ENCODE data around the gene ZDHHC3. TPM values are rescaled to one million over a fixed set of nuclear protein-coding genes. Genes with fewer than 3 reads are reported as not detected.

ZDHHC3 gene
- total RNA-seq, 2 donors from 2014 or later = 40.6 to 60.5 TPM

- Histone ChIP-seq H3K4me1 (peaks cover 0 to 34% of the 10 kb centered on the region in 2 donors), H3K27me3 (no peaks in the 10 kb centered on the region)
These were observed 6.8 kb upstream of the ZDHHC3 start for GRCh38 chr3:44982817-44983216.

GRCh38 chr3:44981751-44982150, 5.8 kb upstream of the ZDHHC3 start:
- Histone ChIP-seq H3K27me3 (no peaks in the 10 kb centered on the region), H3K27ac (no peak overlapping the region), H3K4me1 (peaks cover 0 to 45% of the 10 kb centered on the region in 2 donors), H3K9me3 (no peaks in the 10 kb centered on the region), H3K36me3 (no peaks in the 10 kb centered on the region), H3K4me3 (no peak overlapping the region)
- no peak for DNase-seq (ENCODE audit: low spot score)
- TF ChIP-seq, protein P1, sequence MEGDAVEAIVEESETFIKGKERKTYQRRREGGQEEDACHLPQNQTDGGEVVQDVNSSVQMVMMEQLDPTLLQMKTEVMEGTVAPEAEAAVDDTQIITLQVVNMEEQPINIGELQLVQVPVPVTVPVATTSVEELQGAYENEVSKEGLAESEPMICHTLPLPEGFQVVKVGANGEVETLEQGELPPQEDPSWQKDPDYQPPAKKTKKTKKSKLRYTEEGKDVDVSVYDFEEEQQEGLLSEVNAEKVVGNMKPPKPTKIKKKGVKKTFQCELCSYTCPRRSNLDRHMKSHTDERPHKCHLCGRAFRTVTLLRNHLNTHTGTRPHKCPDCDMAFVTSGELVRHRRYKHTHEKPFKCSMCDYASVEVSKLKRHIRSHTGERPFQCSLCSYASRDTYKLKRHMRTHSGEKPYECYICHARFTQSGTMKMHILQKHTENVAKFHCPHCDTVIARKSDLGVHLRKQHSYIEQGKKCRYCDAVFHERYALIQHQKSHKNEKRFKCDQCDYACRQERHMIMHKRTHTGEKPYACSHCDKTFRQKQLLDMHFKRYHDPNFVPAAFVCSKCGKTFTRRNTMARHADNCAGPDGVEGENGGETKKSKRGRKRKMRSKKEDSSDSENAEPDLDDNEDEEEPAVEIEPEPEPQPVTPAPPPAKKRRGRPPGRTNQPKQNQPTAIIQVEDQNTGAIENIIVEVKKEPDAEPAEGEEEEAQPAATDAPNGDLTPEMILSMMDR (IDR thresholded peaks at IDR 0.05) = no peak

More at GRCh38 chr3:44982817-44983216, 6.8 kb upstream of the ZDHHC3 start:
- TF ChIP-seq, protein P1 (IDR thresholded peaks at IDR 0.05) = no peak
- H3K36me3 ChIP-seq = no peaks in the 10 kb centered on the region
- peak overlapping the region; percentile 37 to 57 for H3K27ac ChIP-seq
- H3K9me3 ChIP-seq = no peaks in the 10 kb centered on the region
- no peak for DNase-seq (ENCODE audit: low spot score)
- H3K4me3 ChIP-seq = no peak overlapping the region

DNA sequence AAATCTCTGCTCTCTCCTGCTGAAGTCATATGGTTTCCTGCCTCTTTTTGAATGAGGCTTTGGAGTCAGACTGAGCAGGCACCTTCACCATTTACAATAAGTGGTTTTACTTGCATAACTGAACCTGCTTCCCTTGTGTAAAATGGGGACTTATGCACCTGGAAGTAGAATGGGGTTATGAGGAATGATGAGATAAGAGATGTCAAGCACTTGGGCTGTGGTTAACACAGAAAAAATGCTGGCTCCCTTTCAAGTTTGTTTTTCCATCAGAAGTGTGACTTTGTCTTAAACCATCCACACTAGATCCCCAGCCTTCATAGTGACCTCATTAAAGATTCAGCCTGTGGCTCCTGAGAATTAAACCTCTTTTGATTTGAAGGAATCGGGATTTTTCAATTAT, 5.2 kb upstream of the ZDHHC3 start:
- Histone ChIP-seq H3K9me3 (no peaks in the 10 kb centered on the region), H3K27ac (no peak overlapping the region), H3K36me3 (no peaks in the 10 kb centered on the region), H3K27me3 (no peaks in the 10 kb centered on the region), H3K4me3 (no peak overlapping the region), H3K4me1 (peaks cover 0 to 47% of the 10 kb centered on the region in 2 donors)
- TF ChIP-seq, protein P1 (IDR thresholded peaks at IDR 0.05) = no peak
- no peak for DNase-seq (ENCODE audit: low spot score)

DNA sequence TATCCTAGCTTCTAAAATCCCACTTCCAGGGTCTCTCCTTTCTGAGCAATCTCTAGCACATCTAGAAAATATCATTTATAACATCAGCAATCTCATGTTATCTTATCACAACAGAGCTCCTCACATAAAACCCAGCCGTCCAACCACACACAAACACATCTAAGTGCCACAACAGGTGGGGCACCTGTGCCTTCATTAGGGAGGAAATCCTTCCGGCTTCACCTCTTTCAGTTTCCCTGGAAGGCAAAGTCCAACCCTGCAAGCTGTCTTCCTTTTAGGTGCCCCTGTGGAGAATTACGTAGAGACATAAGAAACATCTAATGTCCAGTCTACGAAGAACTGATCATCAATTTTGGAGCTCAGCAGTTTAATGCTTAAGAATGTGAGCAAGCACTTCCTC, 1.6 kb downstream of the ZDHHC3 start:
- Histone ChIP-seq H3K27ac (no peak overlapping the region), H3K27me3 (no peaks in the 10 kb centered on the region), H3K4me3 (peak overlapping the region in 1 of 2 donors; percentile 99), H3K4me1 (peaks cover 0 to 32% of the 10 kb centered on the region in 2 donors), H3K36me3 (no peaks in the 10 kb centered on the region), H3K9me3 (no peaks in the 10 kb centered on the region)
- TF ChIP-seq, protein P1 (IDR thresholded peaks at IDR 0.05) = no peak
- no peak for DNase-seq (ENCODE audit: low spot score)

DNA sequence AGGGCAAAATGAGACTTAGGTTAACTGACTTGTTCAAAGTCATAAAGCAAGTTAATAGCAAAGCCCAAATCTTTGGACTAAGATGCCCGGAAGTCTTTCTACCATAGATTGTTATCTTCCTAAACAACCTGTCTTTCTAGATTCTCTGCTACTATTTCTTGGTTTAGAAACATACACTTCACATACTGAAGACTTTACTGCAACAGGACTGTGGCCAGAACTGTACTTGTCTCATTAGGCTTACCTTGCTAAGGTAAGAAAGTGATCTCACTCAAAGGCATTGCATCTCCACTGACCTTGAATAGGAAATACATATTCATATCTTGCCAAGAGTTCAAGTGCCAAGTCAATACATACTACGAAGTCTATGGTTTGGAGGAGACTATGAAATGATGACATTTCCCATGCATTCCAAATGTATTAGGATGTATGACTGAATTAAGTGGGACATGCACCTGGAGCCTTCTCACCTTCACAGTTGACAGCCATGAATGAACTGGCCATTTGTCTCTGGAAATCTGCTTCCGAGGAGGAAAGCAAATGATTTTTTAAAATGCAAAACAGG, 5.0 kb downstream of the ZDHHC3 start:
- TF ChIP-seq, protein P1 (IDR thresholded peaks at IDR 0.05) = no peak
- DNase-seq (ENCODE audit: low spot score) = no peak
- no peaks in the 10 kb centered on the region for H3K27me3 ChIP-seq
- H3K4me3 ChIP-seq = no peak overlapping the region
- no peak overlapping the region for H3K27ac ChIP-seq
- H3K9me3 ChIP-seq = no peaks in the 10 kb centered on the region
- peaks cover 0 to 13% of the 10 kb centered on the region in 2 donors for H3K4me1 ChIP-seq
- no peaks in the 10 kb centered on the region for H3K36me3 ChIP-seq

- H3K9me3 ChIP-seq = no peaks in the 10 kb centered on the region
- no peak for DNase-seq (ENCODE audit: low spot score)
- no peak overlapping the region for H3K27ac ChIP-seq
- TF ChIP-seq, protein P1 (IDR thresholded peaks at IDR 0.05) = no peak
- no peak overlapping the region for H3K4me3 ChIP-seq
- peaks cover 0 to 15% of the 10 kb centered on the region in 2 donors for H3K4me1 ChIP-seq
- no peaks in the 10 kb centered on the region for H3K27me3 ChIP-seq
- no peaks in the 10 kb centered on the region for H3K36me3 ChIP-seq
These were observed 6.2 kb downstream of the ZDHHC3 start for GRCh38 chr3:44969828-44970179.

All from right atrium auricular region (tissue), 2 donors.